GM21529 (cell line): ENCODE measurements around the gene KLHL3.
"Not testable (repeated sequence)": the region's sequence is repeated elsewhere in the genome, so short reads cannot be mapped to it uniquely, and the experiment has no call there.

Experiments used
- ATAC-seq: cut with Tn5 transposase; IDR thresholded peaks from one replicate; pipeline ENCODE4 v1.9.1; 2021; ENCODE audit not compliant: unreplicated experiment

Gene KLHL3, protein sequence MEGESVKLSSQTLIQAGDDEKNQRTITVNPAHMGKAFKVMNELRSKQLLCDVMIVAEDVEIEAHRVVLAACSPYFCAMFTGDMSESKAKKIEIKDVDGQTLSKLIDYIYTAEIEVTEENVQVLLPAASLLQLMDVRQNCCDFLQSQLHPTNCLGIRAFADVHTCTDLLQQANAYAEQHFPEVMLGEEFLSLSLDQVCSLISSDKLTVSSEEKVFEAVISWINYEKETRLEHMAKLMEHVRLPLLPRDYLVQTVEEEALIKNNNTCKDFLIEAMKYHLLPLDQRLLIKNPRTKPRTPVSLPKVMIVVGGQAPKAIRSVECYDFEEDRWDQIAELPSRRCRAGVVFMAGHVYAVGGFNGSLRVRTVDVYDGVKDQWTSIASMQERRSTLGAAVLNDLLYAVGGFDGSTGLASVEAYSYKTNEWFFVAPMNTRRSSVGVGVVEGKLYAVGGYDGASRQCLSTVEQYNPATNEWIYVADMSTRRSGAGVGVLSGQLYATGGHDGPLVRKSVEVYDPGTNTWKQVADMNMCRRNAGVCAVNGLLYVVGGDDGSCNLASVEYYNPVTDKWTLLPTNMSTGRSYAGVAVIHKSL

DNA sequence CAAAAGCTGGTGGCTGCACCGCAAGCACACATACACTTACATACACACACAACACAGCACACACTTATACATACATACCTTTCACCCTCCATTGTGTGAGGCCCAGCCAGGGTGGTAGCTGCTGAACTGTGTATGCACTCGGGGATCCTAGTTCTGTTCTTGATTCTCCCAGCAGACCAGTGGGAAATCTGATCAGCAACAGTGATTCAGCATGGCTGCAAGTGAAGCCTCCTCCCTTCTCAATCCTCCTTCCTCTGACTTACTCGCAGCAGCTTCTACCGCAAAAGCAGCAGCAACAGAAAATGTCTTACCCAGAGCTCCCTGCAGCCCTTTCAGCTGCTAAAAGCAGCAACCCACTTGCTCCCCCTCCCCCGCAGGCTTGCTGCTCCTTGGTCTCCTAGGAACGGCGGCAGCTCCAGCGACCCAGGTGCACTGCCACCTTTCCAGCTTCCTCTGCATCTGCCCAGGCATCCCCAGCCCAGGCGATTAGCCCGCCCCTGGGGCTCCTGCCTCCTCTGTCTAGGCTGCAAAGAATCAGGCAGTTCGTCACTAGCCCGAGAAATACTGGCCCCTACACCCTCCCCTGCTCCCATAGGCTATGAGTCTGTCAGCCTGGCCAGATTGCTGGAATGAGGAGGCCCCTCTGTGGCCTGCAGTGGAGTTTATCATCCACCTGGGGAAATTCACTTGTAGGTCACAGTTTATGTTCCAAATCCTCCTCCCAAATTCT lies at the start of gene KLHL3:
KLHL3 (minus strand) TSS at position 535 of the 730 bp plus-strand sequence; CDS start at position 92, 443 bp downstream.
- ATAC-seq = peak; percentile 64

DNA sequence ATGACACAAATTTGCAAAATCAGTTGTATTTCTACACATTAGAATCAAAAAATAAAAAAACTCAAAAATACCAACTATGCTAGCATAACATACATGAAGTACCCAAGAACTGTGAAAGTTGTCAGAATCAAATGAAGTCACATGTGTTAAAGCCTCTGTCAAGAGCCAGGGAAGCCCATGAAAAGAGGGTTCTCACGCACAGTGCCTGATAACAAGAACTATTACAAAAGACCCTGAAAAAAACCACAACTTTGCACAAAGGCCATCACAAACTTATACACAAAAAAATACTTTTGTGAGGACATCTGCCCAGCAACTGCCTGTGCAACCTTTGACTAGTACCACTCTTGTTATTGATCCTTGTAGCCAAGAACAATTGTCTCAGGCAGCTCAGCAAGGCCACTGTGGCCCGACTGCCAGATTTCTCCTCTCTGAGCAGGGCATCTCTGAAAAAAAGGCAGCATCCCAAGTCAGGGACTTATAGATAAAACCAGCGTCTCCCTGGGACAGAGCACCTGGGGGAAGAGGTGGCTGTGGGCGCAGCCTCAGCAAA lies 47.2 kb upstream of the KLHL3 start:
- no peak for ATAC-seq

DNA sequence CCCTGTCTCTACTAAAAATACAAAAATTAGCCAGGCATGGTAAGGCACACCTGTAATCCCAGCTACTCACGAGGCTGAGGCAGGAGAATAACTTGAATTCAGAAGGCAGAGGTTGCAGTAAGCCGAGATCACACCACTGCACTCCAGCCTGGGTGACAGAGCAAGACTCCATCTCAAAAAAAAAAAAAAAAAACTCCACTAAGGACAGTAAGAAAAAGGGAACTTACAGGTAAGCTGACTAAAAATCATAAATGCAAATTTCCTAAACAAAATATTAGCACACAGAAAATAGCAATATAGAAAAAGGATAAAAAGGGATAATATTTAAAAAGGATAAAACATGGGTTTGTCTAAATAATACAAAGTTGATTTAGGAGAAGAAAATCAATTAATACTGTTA lies 46.2 kb upstream of the KLHL3 start:
- ATAC-seq = no peak

DNA sequence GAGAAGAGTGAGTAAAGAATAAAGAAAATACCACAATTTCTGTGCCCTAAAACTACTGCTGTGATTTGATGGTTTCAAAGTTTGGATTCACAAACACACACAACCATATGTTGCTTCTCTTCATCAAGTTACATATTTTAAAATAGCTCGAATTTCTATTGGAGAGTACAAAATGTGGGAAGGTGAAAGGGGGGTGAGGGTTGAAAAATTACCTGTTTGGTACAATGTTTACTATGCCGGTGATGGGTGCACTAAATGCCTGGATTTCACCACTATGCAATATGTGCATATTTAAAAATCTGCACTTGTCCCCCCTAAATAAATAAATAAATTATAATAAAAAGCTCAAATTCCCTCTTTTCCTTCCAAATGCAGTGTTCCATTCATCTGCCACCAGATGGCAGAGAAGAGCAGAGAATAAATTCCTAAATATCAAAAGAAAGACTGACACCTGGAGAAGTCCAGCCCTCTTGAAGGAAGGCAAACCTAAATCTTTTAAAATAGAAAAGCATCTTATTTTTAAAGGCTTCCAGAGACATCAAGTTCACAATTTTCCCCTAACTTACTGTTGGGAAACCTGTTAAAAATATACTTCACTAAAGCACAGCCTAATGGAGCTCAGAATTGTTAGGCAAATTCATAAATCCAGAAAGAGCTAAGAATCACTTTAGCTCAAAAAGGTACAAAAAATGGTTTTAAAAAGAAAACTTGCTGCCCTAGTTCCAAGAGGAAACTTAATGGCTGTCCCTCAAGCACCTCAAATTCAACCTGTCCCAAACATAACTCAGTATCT lies 43.1 kb upstream of the KLHL3 start:
- no peak for ATAC-seq

DNA sequence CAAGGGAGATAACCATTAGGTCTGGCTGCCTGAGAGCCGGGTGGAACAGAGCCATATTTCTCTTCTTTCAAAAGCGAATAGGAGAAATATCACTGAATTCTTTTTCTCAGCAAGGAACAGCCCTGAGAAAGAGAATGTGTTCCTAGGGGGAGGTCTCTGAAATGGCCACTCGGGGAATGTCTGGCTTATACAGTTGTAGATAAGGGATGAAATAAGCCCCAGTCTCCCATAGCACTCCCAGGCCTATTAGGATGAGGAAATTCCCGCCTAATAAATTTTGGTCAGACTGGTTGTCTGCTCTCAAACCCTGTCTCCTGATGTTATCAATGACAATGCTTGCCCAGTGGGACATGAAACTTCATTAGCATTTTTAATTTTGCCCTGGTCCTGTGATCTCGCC lies 32.0 kb upstream of the KLHL3 start:
- ATAC-seq = not testable (repeated sequence)

DNA sequence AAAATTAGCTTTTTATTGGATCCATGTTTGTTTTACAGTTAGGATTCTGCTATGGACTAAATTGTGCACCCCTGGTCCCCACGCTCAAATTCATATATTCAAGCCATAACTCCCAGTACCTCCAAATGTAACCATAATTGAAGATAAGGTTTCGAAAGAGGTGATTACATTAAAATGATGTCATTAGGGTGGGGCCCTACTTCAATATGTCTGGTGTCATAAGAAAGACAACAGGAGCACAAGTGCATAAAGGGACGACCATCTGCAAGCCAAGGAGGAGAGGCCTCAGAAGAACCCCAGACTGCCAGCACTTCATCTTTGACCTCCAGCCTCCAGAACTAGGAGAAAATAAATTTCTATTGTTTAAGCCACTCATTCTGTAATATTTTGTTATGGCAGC lies 25.7 kb upstream of the KLHL3 start:
- no peak for ATAC-seq

DNA sequence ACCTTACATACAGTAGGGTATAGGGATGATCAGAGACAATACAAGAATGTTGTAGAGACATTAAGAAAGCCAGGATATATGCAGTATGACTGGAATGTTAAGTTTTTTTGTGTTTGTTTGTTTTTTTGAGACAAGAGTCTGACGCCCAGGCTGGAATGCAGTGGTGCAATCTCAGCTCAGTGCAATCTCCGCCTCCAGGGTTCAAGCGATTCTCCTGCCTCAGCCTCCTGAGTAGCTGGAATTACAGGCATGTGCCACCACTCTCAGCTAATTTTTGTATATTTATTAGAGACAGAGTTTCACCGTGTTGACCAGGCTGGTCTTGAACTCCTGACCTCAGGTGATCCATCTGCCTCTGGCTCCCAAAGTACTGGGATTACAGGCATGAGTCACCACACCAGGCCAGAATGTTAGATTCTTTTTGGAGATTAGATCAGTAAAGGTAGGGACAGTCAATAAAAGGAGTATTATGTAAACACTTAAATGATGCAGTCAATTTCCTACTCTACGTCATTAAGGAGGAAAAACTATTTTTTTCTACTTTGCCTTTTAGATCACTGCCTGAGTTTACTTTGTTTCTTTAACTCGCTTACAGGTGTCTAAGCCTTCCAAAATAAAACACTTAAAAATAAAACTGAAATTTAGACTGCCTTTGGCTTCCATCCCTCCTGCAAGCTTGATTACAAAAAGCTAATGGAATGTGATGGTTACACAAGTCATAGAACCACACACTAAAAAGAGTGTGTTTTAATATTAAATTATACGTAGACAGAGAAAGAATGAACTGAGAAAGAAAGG lies 25.0 kb upstream of the KLHL3 start:
- no peak for ATAC-seq

DNA sequence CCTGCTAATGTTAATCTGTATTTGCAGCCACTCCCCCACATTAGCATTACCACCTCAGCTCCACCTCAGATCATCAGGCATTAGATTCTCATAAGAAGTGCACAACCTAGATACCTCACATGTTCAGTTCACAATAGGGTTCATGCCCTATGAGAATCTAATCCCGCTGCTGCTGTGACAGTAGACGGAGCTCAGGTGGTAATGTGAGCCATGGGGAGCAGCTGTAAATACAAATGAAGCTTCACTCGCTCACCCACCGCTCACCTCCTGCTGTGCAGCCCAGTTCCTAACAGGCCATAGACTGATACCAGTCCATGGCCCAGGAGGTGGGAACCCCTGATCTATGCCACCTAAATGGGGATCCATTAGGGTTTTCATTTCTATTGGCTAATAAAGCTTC lies 24.4 kb upstream of the KLHL3 start:
- ATAC-seq = no peak

DNA sequence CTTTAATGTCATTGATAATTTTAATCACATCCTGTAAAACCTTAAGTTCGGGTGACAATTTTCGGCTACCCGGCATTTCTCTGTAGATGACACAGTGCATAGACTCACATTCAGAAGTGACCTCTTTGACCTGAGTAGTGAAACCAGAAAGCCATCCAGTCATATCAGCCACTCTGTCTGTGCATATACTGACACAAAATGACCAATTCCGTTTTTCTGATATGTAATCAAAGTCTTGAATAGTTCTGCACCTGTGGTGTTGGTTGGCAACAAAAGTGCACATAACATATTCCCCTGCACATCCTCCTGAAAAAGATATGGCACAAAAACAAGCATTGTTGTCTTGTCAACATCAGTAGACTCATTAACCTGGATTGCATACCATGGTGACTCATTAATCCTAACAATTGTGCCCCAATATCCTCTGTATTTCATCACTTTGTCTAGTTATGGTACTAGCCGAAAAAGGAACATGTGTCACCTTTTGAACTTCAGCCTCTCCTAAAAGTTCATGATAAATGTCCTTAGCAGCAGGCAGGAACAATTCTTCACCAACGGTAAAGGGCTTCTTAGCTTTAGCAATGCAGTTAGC lies 22.9 kb upstream of the KLHL3 start:
- ATAC-seq = peak; percentile 38

DNA sequence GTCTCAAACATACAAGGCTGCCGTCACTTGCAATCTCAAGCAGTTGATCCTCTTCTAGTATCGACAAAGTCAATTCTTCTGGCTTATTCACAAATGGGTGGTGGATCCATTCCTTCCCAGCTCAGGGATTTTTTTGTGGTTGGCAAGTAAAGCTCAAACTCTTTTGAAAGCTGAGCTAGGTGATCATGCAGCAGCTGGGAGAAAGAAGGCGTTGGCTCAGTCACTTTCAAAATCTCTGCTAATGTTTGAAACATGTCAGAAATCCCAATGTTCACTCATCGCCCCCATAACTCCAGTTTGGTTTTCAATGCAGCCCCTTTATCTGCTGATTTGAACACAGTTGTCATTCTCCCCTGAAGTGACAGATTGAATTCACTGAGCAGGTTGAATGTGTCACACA lies 22.2 kb upstream of the KLHL3 start:
- no peak for ATAC-seq

DNA sequence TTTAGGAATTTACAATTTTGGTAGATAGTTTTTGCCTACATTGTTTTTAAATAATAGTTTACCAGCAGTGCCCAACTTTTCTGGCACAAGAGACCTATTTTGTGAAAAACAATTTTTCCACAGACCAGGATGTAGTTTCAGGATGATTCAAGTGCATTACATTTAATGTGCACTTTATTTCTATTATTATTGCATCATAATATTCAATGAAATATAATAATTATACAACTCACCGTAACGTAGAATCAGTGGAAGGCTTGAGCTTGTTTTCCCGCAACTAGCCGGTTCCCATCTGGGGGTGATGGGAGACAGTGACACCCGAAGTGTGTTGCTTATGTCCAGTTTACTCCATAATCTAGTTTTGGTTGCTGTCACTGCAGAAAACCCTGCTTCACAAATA lies 21.7 kb upstream of the KLHL3 start:
- no peak for ATAC-seq

DNA sequence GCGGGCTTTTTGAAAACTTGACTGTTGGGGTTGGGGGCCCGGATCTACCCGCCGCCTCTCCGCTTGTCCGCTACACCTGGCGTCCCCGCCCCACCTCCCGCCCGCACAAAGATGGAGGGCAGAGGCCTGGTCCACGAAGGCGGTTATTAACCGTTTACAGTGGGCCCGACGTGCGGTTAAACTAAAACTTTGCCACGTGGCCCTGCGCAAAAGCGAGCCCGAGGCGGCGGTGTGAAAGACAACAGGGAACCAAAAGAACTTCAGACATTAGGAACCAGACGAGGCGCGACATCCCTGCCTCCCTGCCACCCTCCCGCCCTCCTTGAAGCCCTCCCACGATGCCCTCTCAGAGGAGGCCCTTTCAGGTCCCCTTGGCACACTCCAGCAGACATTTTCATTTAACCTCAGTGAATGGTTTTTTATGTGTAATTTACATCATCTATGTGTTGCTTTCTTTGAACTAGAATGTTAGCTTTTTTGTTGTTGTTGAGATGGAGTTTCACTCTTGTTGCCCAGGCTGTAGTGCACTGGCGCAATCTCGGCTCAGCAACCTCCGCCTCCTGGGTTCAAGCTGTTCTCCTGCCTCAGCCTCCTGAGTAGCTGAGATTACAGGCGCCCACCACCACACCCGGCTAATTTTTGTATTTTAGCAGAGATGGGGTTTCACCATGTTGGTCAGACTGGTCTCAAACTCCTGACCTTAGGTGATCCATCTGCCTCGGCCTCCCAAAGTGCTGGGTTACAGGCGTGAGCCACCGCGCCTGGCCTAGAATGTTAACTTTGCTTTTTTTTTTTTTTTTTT lies 19.3 kb upstream of the KLHL3 start:
- peak; percentile 20 for ATAC-seq

DNA sequence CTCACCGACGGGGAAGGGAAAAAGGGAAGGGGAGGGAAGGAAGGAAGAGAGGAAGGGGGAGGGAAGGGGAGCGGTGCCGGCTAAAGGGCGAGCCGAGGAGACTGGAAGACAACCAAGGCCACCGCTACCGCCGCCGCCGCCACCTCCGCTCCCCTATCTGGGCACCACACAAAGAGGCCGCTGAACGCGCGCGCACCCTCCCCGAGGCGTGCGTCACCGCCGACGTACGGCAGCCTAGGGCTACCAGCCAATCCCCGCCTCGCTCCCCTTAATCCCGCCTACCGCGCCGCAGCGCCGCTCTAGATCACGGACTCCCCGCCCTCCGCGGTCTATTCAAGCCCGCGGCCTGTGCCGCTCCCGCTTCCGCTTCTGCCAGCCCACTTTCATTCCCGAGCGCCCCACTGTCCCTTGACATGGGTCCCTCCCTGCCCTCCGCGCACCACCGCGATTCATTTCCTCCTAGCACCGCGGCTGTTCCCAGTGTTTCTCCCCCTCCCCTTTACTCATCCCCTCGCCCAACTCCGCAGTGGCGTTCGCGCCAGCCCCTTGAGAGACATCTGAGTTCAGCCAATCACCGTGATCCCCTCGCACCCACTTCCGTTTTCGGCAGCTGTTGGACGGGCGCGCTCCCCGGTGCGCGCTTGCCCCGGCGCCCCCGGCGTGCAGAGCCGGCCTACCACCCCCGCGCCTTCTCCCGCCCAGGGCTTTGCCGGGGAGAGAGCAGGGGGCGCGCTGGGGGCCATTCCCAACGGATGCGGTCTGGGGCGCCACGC lies 18.5 kb upstream of the KLHL3 start, which contains the start of gene HNRNPA0:
HNRNPA0 (minus strand) TSS at position 176 of the 773 bp plus-strand sequence. CDS start 297 bp downstream, outside the sequence.
- ATAC-seq = peak; percentile 73

DNA sequence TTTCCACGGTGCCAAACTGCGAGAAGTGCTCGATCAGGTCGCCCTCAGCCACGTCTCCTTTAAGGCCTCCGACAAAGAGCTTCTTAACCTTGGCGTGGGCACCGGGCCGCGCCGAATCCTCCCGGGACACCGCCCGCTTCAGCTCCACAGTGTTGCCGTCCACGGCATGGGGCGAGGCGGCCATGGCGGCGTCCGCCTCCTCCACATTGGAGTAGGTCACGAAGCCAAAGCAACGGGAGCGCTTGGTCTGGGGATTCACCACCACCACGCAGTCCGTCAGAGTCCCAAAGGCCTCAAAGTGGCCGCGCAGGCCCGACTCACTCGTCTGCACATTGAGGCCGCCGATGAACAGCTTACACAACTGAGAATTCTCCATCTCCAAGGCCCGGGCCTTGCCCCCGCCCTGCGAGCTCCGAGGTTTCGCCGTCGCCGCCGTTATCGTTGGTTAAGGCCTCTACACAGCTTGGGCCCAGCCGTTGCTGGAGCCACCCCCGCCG lies 17.9 kb upstream of the KLHL3 start:
- ATAC-seq = peak; percentile 9

DNA sequence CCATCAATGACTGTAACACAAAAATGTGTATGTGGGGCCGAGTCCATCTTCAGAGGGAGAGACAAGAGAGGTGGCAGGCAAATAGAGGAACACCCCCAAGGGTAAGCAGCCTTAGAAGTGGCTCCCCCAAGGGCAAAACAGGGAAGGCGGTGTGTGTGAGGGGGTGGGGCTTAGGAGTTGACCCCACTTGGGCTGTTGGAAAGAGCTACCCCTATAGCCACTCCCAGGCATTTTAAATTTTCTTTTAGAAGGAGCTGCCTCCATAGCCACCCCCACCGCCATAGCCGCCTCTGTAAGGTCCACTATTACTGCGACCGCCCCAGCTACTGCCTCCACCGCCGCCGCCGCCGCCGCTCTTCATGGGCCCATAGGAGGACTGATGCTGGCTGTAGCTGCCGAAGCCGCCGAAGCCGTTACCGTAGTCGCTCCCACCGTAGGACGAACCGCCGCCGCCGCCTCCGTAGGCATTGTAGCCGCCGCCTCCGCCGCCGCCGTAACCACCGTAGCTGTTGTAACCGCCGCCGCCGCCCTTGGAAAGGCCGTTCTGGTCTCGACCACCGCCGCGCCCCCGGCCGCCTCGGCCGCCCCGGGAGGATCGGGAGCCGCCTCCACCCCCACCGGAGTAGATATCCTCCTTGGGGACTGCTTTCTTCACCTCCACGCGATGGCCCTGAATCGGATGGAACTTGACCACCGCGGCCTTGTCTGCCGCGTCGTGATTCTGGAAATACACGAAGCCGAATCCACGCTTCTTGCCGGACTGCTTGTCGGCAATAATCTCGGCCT lies 17.2 kb upstream of the KLHL3 start:
- ATAC-seq = no peak

DNA sequence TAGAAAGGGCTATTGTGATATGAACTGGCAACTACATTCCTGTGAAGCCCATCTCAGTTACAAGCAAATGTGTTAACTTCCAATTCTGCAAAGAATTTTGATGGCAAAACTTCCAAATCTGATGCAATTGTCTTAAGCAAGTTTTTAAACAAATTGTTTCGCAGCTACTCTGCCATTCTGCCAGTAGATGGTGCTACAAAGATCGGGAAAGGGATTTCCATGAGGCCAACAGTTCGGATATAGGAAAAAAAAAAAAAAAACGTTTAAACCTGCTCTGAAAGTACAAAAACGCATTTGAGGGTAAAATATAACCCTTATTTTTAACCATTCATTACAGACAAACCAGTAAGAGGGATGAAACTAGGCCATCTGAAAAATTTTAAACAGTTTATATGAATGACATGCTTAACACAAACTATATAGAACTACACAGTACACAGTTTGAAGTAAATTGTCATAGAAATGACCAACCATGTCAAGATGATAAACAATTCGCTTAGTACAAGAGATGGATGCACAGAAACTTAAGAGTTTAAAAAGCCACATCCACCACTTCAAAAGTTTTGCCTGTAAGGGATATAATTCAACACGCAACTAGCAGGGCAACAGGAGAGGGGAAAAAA lies 16.1 kb upstream of the KLHL3 start:
- no peak for ATAC-seq

DNA sequence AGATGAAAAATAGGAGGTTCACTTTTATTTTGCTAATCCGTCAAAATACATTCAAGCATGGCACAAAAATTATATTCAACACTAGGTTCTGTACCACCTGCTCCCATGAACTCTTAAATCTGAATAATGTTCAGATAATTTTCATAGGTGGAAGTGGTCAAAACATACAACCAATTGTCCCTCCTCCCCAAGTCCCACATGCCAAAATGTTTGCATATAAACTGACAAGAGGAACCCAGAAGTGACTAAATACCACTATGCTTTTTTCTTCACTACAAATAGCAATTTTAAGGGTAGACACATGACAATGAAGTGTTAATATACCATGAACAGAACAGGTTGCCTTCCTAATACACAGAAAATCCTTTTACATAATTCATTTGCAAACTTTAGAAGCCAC lies 14.5 kb upstream of the KLHL3 start:
- no peak for ATAC-seq
